Activated B cell treated with CpG ODN at 0.5 μM for 24 hours (primary cell): ENCODE data around the gene LTBP2. TPM values are rescaled to one million over a fixed set of nuclear protein-coding genes. Genes with fewer than 3 reads are reported as not detected.

Experiments
- ATAC-seq: fragments of 200-7000 bp; cut with Tn5 transposase; one replicate; pipeline ENCODE4 v1.10.0; 2021; ENCODE audit warnings: low read depth, mild to moderate bottlenecking, moderate library complexity
- CTCF ChIA-PET: fragments of 350-600 bp; sonication (Branson Sonifier 250); formaldehyde crosslinking; loops from one replicate; lab custom pipeline; 2021; ENCODE audit warnings: antibody characterized with exemption; lab: Charles Lee
- POLR2A ChIA-PET: fragments of 350-600 bp; sonication (Branson Sonifier 250); formaldehyde crosslinking; loops from one replicate; lab custom pipeline; 2021; ENCODE audit warnings: antibody characterized with exemption; lab: Charles Lee
- DNase-seq: peaks from one replicate; pipeline ENCODE4 v3.0.0; 2022
- H3K27ac Mint-ChIP-seq: one replicate; pipeline ENCODE4 v1.8.0; 2020; ENCODE audit warnings: mixed read lengths
- H3K27me3 Mint-ChIP-seq: one replicate; pipeline ENCODE4 v1.8.0; 2021; ENCODE audit warnings: mixed read lengths
- H3K36me3 Mint-ChIP-seq: one replicate; pipeline ENCODE4 v1.8.0; 2021; ENCODE audit warnings: low read depth, mixed read lengths
- H3K4me1 Mint-ChIP-seq: one replicate; pipeline ENCODE4 v1.8.0; 2021; ENCODE audit warnings: mixed read lengths
- H3K4me3 Mint-ChIP-seq: one replicate; pipeline ENCODE4 v1.8.0; 2020; ENCODE audit warnings: mild to moderate bottlenecking, mixed read lengths
- H3K9me3 Mint-ChIP-seq: one replicate; pipeline ENCODE4 v1.8.0; 2020; ENCODE audit warnings: mixed read lengths
- CTCF ChIP-seq: fragments of 200-600 bp; IDR thresholded peaks from one replicate; pipeline ENCODE4 v1.8.0; 2022; ENCODE audit warnings: antibody characterized with exemption, mild to moderate bottlenecking
- intact Hi-C: fragments of 100-400 bp; cut with micrococcal nuclease; formaldehyde crosslinking; loops from one replicate; pipeline ENCODE4 v1.15.1; 2024
- total RNA-seq: library from RNA; stranded (reverse); gene quantifications from 2 replicates; pipeline ENCODE4 v1.2.3, GENCODE V29; 2022

Gene LTBP2
- total RNA-seq, 1 donor from 2014 or later, result 0.11 TPM

- no peak for DNase-seq
- no peak for ATAC-seq
- Mint-ChIP-seq H3K27ac (no peak overlapping the region), H3K9me3 (no peaks in the 10 kb centered on the region), H3K27me3 (peaks cover 5% of the 10 kb centered on the region), H3K4me3 (no peak overlapping the region), H3K36me3 (no peaks in the 10 kb centered on the region), H3K4me1 (peaks cover 9% of the 10 kb centered on the region)
- intact Hi-C loops, result no loop called here
- POLR2A ChIA-PET, result no interaction called here
- TF ChIP-seq CTCF, result no peak
- CTCF ChIA-PET, result no interaction called here
Observed at GRCh38 chr14:74518221-74518620, 93.8 kb downstream of the LTBP2 start.

- intact Hi-C loops, result no loop called here
- ATAC-seq, result no peak
- ChIA-PET POLR2A (no interaction called here), CTCF (no interaction called here)
- no peak for TF ChIP-seq CTCF
- peaks cover 9% of the 10 kb centered on the region for H3K4me1 Mint-ChIP-seq
- peaks cover 6% of the 10 kb centered on the region for H3K27me3 Mint-ChIP-seq
- no peak overlapping the region for H3K27ac Mint-ChIP-seq
- DNase-seq, result no peak
- H3K4me3 Mint-ChIP-seq, result no peak overlapping the region
- no peaks in the 10 kb centered on the region for H3K36me3 Mint-ChIP-seq
- H3K9me3 Mint-ChIP-seq, result no peaks in the 10 kb centered on the region
Observed at GRCh38 chr14:74517731-74518130, 94.3 kb downstream of the LTBP2 start.

- TF ChIP-seq CTCF, result no peak
- DNase-seq, result no peak
- peaks cover 9% of the 10 kb centered on the region for H3K4me1 Mint-ChIP-seq
- intact Hi-C loops, result no loop called here
- POLR2A ChIA-PET, result no interaction called here
- peaks cover 6% of the 10 kb centered on the region for H3K27me3 Mint-ChIP-seq
- H3K36me3 Mint-ChIP-seq, result no peaks in the 10 kb centered on the region
- ATAC-seq, result no peak
- H3K27ac Mint-ChIP-seq, result no peak overlapping the region
- CTCF ChIA-PET, result no interaction called here
- H3K4me3 Mint-ChIP-seq, result no peak overlapping the region
- no peaks in the 10 kb centered on the region for H3K9me3 Mint-ChIP-seq
Observed at GRCh38 chr14:74516451-74517160, 95.4 kb downstream of the LTBP2 start.

- Mint-ChIP-seq H3K27ac (no peak overlapping the region), H3K36me3 (no peaks in the 10 kb centered on the region), H3K9me3 (no peaks in the 10 kb centered on the region), H3K4me1 (peaks cover 9% of the 10 kb centered on the region), H3K4me3 (no peak overlapping the region), H3K27me3 (peaks cover 10% of the 10 kb centered on the region)
- POLR2A ChIA-PET, result no interaction called here
- no peak for TF ChIP-seq CTCF
- no peak for ATAC-seq
- CTCF ChIA-PET, result no interaction called here
- DNase-seq, result no peak
- intact Hi-C loops, result no loop called here
Observed at GRCh38 chr14:74515891-74516412, 96.1 kb downstream of the LTBP2 start.

- intact Hi-C loops, result no loop called here
- CTCF ChIA-PET, result no interaction called here
- H3K27ac Mint-ChIP-seq, result no peak overlapping the region
Observed at GRCh38 chr14:74514471-74514941, 97.5 kb downstream of the LTBP2 start.

More at GRCh38 chr14:74514471-74514941, 97.5 kb downstream of the LTBP2 start:
- POLR2A ChIA-PET, result no interaction called here
- H3K4me1 Mint-ChIP-seq, result peaks cover 9% of the 10 kb centered on the region
- no peaks in the 10 kb centered on the region for H3K9me3 Mint-ChIP-seq
- H3K4me3 Mint-ChIP-seq, result peak overlapping the region; percentile 19
- H3K36me3 Mint-ChIP-seq, result no peaks in the 10 kb centered on the region
- TF ChIP-seq CTCF, result no peak
- no peak for DNase-seq
- ATAC-seq, result no peak
- peaks cover 14% of the 10 kb centered on the region for H3K27me3 Mint-ChIP-seq
